GM21390 (cell line): ENCODE results near the gene IMMP2L.

ENCODE experiments used
- ATAC-seq: cut with Tn5 transposase; IDR thresholded peaks from one replicate; pipeline ENCODE4 v1.9.1; 2021; ENCODE audit not compliant: unreplicated experiment

The IMMP2L gene

GRCh38 chr7:111558991-111559390 lies 3.3 kb downstream of the IMMP2L start:
- ATAC-seq, result peak; percentile 71

GRCh38 chr7:111556977-111557376 lies 5.3 kb downstream of the IMMP2L start:
- no peak for ATAC-seq

GRCh38 chr7:111554086-111554485 lies 8.2 kb downstream of the IMMP2L start:
- no peak for ATAC-seq

DNA sequence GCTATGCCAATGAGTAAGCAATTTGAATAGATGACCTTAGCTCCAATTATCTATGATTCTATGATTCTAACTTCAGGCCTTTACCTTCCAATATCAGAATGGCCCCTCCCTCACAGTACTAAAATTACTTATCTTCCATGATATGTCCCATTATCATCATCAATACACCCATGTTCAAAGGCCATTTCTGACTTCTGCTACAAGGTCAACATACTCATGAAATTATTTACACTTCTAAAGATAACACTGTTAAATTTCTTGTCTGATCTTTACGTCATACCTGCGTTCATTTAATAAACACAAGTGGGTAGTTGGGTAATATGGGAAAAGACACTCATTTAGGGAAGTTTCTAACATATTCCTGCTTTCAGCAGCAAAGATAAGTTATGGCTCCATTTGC lies 21.2 kb downstream of the IMMP2L start:
- ATAC-seq, result no peak

DNA sequence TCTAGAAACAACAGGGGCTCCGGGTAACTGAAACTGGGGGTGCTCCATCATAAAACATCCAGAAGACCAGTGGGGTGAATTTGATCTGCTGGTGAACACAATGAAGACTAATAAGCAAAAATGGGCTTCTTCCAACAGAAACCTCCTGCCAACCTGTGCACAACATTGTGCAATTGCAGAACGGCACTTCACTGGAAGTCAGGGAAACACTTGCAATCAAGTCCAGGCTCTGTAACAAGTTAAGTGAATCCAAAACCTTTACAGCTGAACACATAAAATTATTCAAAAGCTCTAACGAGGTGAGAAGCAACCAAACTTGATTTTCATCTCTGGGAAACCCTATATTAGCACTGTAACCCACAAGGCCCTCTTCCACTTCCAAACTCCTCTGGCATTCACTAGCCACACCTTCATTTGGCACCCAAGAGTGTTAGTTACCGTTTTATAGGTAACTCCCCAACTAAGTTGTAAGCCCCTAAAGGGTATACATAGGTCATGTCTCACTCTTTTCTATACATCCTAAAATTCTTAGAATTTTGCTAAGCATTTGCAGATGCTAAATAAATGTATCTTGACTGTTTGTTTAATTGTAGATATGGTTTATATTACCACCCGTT lies 22.0 kb downstream of the IMMP2L start:
- ATAC-seq, result no peak

DNA sequence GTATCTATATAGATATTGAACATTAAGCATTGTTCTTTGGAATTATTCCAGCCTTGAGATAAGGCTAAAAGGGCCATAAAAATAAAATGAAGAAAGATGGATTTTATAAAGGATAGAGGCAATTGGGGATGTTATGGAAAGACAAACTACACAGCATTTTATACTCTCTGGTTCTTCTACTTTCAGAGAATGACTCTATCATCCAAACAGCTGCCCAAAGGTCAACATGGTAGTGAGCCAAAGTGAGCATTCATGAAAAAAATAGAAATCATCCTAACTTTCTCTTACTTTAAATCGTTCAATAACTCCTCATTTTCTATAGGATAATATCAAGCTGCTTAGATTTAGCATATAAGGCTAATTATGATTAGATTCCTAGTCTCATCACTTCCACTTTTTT lies 25.2 kb downstream of the IMMP2L start:
- no peak for ATAC-seq

- ATAC-seq, result no peak
Observed at GRCh38 chr7:111535142-111535870, 27.0 kb downstream of the IMMP2L start.

DNA sequence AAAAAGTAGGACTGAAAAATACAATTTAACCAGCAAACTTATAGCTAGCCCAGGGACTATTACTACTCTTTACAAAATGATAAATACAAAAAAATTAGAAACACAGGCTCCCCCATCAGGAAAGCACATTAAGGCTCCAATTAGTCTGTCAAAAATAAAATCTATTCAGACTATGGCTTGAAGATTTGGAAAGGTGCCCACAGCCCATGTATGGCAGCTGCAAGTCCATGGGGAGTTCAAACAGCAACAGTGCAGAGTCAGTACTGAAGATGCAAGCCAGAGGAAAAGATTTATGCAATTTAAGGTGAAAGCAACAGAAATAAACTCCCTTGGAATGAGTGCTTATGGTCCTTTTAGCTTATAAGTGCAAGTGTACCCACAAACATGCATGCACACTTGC lies 29.7 kb downstream of the IMMP2L start:
- ATAC-seq, result no peak

- no peak for ATAC-seq
Observed at GRCh38 chr7:111531993-111532392, 30.3 kb downstream of the IMMP2L start.

- ATAC-seq, result no peak
Observed at GRCh38 chr7:111530356-111530668, 32.0 kb downstream of the IMMP2L start.

- no peak for ATAC-seq
Observed at GRCh38 chr7:111529507-111530355, 32.6 kb downstream of the IMMP2L start.

DNA sequence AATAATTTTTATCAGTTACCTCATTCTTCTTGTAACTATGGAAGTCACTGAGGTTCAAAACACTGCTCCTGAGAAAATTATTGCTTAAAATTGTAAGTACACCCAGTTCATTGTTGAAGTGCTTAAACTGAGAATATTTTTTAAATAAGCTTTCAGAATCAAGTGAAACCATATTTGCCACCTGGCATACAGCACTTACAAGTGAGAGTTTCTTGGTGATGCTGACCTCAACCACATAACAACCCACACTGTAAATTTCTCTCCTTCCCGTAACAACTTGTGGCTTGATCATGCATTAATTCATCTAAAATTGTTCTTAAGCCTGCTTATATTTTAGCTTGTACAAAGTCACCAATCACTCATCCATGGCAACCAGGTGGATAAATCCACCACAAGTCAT lies 34.0 kb downstream of the IMMP2L start:
- ATAC-seq, result peak; percentile 54

DNA sequence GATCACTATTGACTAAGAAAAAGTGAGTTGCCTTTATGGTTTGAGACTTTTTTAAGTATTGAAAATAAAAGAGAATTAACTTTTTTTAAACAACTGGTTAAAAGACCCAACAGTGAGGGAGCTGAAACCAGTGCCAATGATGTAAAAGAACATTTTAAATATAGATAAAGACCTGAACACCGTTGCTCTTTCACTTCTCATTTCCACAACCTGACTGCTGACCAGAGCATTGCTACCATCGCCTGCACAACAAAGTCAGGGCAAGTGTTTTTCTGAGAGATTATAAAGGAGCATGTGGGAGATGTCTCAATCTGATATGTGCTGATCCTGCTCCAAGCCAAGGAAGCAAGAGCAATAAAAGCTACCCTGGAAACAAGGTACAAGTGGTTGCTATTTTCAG lies 34.7 kb downstream of the IMMP2L start:
- ATAC-seq, result peak; percentile 87

GRCh38 chr7:111525100-111525499 lies 37.2 kb downstream of the IMMP2L start:
- ATAC-seq, result no peak

DNA sequence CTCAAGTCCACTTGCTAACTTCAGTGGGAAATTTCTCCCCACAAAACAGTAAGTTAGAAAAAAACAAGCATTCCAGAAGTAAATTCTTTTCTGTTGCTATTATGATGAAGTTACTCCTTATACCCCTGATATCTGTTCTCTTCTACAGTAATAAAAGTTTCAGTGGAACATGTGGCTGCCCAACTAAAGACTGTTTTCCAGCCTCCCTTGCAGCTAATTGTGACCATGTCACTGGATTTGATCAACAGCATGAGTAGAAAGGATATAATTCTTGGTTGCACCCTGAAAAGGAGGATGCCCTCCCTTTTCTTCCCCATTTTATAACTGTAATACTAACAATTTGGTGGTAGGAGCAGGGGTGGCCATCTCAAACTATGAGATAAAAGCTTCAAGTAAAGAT lies 40.6 kb downstream of the IMMP2L start:
- no peak for ATAC-seq

DNA sequence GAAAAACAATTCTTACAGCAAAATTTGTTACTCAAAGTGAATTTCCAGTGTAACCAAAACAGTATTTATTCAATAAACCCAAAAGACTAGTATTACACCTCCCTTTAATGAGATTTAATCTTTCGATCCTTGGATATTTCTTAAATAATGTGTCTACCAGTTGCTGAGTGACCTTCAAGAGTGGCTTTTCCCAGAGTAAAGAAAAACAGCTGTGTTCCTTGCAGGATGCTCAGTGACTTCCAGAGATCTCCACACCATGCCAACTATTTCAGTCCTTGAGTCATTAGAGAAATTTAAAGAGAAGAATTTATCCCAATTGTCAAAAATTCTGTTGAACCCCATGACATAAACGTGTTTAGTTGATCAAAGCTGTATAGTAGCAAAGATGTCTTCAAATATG lies 44.0 kb downstream of the IMMP2L start:
- no peak for ATAC-seq

- no peak for ATAC-seq
Observed at GRCh38 chr7:111517549-111517951, 44.7 kb downstream of the IMMP2L start.

- no peak for ATAC-seq
Observed at GRCh38 chr7:111516612-111517011, 45.7 kb downstream of the IMMP2L start.

DNA sequence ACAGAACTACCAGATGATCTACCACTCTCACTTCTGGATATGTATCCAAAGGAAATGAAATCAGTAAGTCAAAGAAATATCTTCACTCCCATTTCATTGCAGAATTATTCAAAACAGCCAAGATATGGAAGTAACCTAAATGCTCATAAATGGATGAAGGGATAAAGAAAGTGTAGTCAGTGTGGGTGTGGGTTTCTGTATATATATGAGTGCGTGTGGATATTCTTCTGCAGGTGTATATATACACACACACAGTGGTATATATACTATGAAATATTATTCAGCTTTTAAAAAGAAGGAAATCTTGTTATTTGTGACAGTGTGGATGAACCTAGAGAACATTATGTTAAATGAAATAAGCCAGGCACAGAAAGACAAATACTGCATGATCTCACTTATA lies 48.7 kb downstream of the IMMP2L start:
- ATAC-seq, result no peak

GRCh38 chr7:111511845-111512244 lies 50.4 kb downstream of the IMMP2L start:
- no peak for ATAC-seq

- no peak for ATAC-seq
Observed at GRCh38 chr7:111510584-111511378, 51.5 kb downstream of the IMMP2L start.
